LNCaP clone FGC (cell line): ENCODE results near the gene ELAVL3.
A peak's percentile ranks its signal among the peaks of the same experiment; 100 is the strongest.

ENCODE experiments used
- DNase-seq: peaks from one replicate; pipeline ENCODE4 v3.0.0-alpha.2; 2011; ENCODE audit warnings: low read depth
- H3K4me3 ChIP-seq: 2 replicates; pipeline ENCODE4 v1.5.1; 2011; ENCODE audit warnings: mild to moderate bottlenecking, low read depth, low read length, control low read depth
- CTCF ChIP-seq: IDR thresholded peaks from 2 replicates; pipeline ENCODE4 v1.5.1; 2012; ENCODE audit warnings: mild to moderate bottlenecking; ENCODE audit not compliant: control insufficient read depth, insufficient read depth; ENCODE audit errors: extremely low read depth

The ELAVL3 gene

GRCh38 chr19:11480715-11481533 is at the start of gene ELAVL3:
Gene ELAVL3 (minus strand): TSS chr19:11481046. CDS start chr19:11480608, 438 bp downstream.
- DNase-seq: no peak
- H3K4me3 ChIP-seq: peak within 1 kb of the TSS; percentile 57
- no peak for TF ChIP-seq CTCF

GRCh38 chr19:11530432-11530831 is 49.6 kb upstream of the ELAVL3 start:
- TF ChIP-seq CTCF: peak; percentile 29; the same call in 1 of the 2 replicates
- H3K4me3 ChIP-seq: no peak overlapping the region
- DNase-seq: peak; percentile 38

GRCh38 chr19:11528551-11529341 is 47.9 kb upstream of the ELAVL3 start, which contains the start of gene ECSIT:
Gene ECSIT (minus strand): TSS chr19:11529134. CDS start chr19:11519170, 9,964 bp downstream.
- peak within 1 kb of the TSS; percentile 93 for H3K4me3 ChIP-seq
- no peak for TF ChIP-seq CTCF
- DNase-seq: peak; percentile 96

GRCh38 chr19:11519138-11519537 is 38.3 kb upstream of the ELAVL3 start:
- no peak for DNase-seq
- H3K4me3 ChIP-seq: no peak overlapping the region
- TF ChIP-seq CTCF: no peak

GRCh38 chr19:11513946-11514345 is 33.1 kb upstream of the ELAVL3 start:
- H3K4me3 ChIP-seq: no peak overlapping the region
- TF ChIP-seq CTCF: no peak
- DNase-seq: no peak

- DNase-seq: no peak
- H3K4me3 ChIP-seq: no peak overlapping the region
- TF ChIP-seq CTCF: no peak
These were observed 29.6 kb upstream of the ELAVL3 start for GRCh38 chr19:11510444-11510843.
